ENCODE data around the gene TP53. TPM values are rescaled to one million over a fixed set of nuclear protein-coding genes. Genes with fewer than 3 reads are reported as not detected.

Gene TP53
- polyA plus RNA-seq, 1 of the 3 experiments (the other 2 are of a cell fraction): 62.6 TPM

DNA sequence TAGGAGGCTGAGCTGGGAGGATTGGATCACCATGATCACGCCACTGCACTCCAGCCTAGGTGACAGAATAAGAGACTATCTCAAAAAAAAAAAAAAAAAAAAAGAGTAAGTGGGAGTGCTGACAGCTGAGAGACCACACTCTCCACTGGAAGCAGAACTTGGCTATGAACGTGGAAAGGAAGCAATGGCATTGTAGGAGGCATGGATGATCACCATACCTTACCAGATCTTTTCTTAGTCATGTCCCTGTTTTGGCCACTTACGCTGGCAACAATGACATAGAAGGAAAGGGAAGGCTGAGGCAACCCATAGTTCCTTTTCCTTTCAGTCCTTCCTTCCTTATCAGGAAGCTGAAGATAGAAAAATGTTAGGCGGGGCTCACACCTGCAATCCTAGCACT lies 40.3 kb downstream of the TP53 start:
- Histone ChIP-seq H3K36me3 (replicated peaks in 1 of 2; ENCODE audit: control insufficient read depth in 1 of 2, insufficient read depth in 2 of 2, low read length in 1 of 2) (no peaks in the 10 kb centered on the region), H3K4me1 (ENCODE audit: control insufficient read depth in 1 of 2, insufficient read depth in 2 of 2, low read depth in 1 of 2, low read length in 1 of 2) (peaks cover 0 to 7% of the 10 kb centered on the region in 2 experiments; a peak in 1 of 4 replicates), H3K9me2 (no peaks in the 10 kb centered on the region), H3K4me3 (ENCODE audit: low read depth in 2 of 2, low read length in 1 of 2) (no peak overlapping the region), H3F3A (replicated peaks; ENCODE audit: insufficient read depth) (no peaks in the 10 kb centered on the region), H4K20me1 (ENCODE audit: insufficient read depth) (no peaks in the 10 kb centered on the region), H3K9ac (no peak overlapping the region), H2AFZ (ENCODE audit: low read depth) (no peak overlapping the region), H3K79me2 (ENCODE audit: insufficient read depth) (no peaks in the 10 kb centered on the region), H3K4me2 (no peak overlapping the region), H3K9me3 (no peaks in the 10 kb centered on the region), H3K27me3 (ENCODE audit: insufficient read depth) (peaks cover 18% of the 10 kb centered on the region), H3K27ac (ENCODE audit: low read depth in 2 of 2, low read length in 1 of 2) (no peak overlapping the region)
- ChIA-PET CTCF (interaction anchor here (1.5 to 2.6 kb wide), 2 partner anchors 15 to 40 kb away, joined by 4 to 9 read pairs; partner anchors contain the start of gene TP53), POLR2A (no interaction called here)
- WGBS (ENCODE audit: low lambda C conversion rate): 63% methylated on average over 4 of the region's 4 CpGs
- no peak for DNase-seq
- TF ChIP-seq FOXJ3 (CRISPR knock-in tag; IDR thresholded peaks at IDR 0.05) (no peak), GATA2 (CRISPR knock-in tag; IDR thresholded peaks at IDR 0.05) (no peak), EP300 (IDR thresholded peaks at IDR 0.05; ENCODE audit: borderline replicate concordance in 1 of 2, low read depth in 1 of 2, low read length in 1 of 2) (no peak), NFIC (IDR thresholded peaks at IDR 0.05; ENCODE audit: borderline replicate concordance) (no peak), RAD21 (IDR thresholded peaks at IDR 0.05; ENCODE audit: low read length) (no peak), FOSL2 (IDR thresholded peaks at IDR 0.05; ENCODE audit: borderline replicate concordance, low read depth) (no peak), MXI1 (IDR thresholded peaks at IDR 0.05; ENCODE audit: low read depth, low read length) (no peak)
- TF ChIP-seq, protein P1, sequence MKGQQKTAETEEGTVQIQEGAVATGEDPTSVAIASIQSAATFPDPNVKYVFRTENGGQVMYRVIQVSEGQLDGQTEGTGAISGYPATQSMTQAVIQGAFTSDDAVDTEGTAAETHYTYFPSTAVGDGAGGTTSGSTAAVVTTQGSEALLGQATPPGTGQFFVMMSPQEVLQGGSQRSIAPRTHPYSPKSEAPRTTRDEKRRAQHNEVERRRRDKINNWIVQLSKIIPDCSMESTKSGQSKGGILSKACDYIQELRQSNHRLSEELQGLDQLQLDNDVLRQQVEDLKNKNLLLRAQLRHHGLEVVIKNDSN (IDR thresholded peaks at IDR 0.05; ENCODE audit: borderline replicate concordance, low read depth): no peak

DNA sequence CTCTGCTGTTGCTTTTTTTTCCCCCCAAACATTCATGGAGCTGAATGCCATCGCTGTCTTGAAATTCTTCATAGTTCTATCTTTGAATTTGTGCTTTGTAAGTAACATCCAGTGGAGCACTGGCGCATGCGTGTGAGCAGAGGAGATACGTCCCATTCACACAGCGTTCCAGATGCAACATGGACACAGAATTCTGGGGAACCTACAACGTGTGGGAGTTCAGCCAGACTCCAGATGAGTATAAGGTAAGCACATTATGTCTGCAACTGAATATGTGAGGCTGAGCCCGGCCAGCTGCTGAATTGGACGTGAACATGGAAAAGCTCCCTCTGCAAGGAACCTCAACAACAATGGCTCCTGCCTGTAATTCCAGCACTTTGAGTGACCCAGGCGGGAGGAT lies 40.8 kb downstream of the TP53 start:
- no peak overlapping the region for H3K4me2 ChIP-seq
- 60% methylated on average over 9 of the region's 9 CpGs for WGBS (ENCODE audit: low lambda C conversion rate)
- POLR2A ChIA-PET: no interaction called here
- H3K27me3 ChIP-seq (ENCODE audit: insufficient read depth): peaks cover 12% of the 10 kb centered on the region
- no peaks in the 10 kb centered on the region for H4K20me1 ChIP-seq (ENCODE audit: insufficient read depth)
- no peak overlapping the region for H3K27ac ChIP-seq (ENCODE audit: low read depth in 2 of 2, low read length in 1 of 2)
- no peaks in the 10 kb centered on the region for H3K9me2 ChIP-seq
- no peaks in the 10 kb centered on the region for H3K79me2 ChIP-seq (ENCODE audit: insufficient read depth)
- H3K9ac ChIP-seq: no peak overlapping the region
- no peak overlapping the region for H3K4me3 ChIP-seq (ENCODE audit: low read depth in 2 of 2, low read length in 1 of 2)
- no peaks in the 10 kb centered on the region for H3K9me3 ChIP-seq
- no peak overlapping the region for H2AFZ ChIP-seq (ENCODE audit: low read depth)
- no peaks in the 10 kb centered on the region for H3F3A ChIP-seq (replicated peaks; ENCODE audit: insufficient read depth)
- no peak for DNase-seq
- no peaks in the 10 kb centered on the region for H3K36me3 ChIP-seq (replicated peaks in 1 of 2; ENCODE audit: control insufficient read depth in 1 of 2, insufficient read depth in 2 of 2, low read length in 1 of 2)
- CTCF ChIA-PET: interaction anchor here (1.5 to 2.6 kb wide), 2 partner anchors 15 to 41 kb away, joined by 4 to 9 read pairs; partner anchors contain the start of gene TP53
- peaks cover 0 to 7% of the 10 kb centered on the region in 2 experiments; a peak in 1 of 4 replicates for H3K4me1 ChIP-seq (ENCODE audit: control insufficient read depth in 1 of 2, insufficient read depth in 2 of 2, low read depth in 1 of 2, low read length in 1 of 2)
- TF ChIP-seq RFX5 (IDR thresholded peaks at IDR 0.05; ENCODE audit: low read length): no peak
- TF ChIP-seq RCOR1 (IDR thresholded peaks at IDR 0.05; ENCODE audit: low read length): no peak
- no peak for TF ChIP-seq ELF1 (IDR thresholded peaks at IDR 0.05)
- no peak for TF ChIP-seq EP300 (IDR thresholded peaks at IDR 0.05; ENCODE audit: borderline replicate concordance in 1 of 2, low read depth in 1 of 2, low read length in 1 of 2)
- TF ChIP-seq RAD21 (IDR thresholded peaks at IDR 0.05; ENCODE audit: low read length): no peak
- TF ChIP-seq MXI1 (IDR thresholded peaks at IDR 0.05; ENCODE audit: low read depth, low read length): no peak
- TF ChIP-seq, protein P2, sequence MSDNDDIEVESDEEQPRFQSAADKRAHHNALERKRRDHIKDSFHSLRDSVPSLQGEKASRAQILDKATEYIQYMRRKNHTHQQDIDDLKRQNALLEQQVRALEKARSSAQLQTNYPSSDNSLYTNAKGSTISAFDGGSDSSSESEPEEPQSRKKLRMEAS (IDR thresholded peaks at IDR 0.05; ENCODE audit: low read depth): no peak
- TF ChIP-seq SIN3A (IDR thresholded peaks at IDR 0.05; ENCODE audit: borderline replicate concordance, low read depth, low read length): no peak
- TF ChIP-seq, protein P3, sequence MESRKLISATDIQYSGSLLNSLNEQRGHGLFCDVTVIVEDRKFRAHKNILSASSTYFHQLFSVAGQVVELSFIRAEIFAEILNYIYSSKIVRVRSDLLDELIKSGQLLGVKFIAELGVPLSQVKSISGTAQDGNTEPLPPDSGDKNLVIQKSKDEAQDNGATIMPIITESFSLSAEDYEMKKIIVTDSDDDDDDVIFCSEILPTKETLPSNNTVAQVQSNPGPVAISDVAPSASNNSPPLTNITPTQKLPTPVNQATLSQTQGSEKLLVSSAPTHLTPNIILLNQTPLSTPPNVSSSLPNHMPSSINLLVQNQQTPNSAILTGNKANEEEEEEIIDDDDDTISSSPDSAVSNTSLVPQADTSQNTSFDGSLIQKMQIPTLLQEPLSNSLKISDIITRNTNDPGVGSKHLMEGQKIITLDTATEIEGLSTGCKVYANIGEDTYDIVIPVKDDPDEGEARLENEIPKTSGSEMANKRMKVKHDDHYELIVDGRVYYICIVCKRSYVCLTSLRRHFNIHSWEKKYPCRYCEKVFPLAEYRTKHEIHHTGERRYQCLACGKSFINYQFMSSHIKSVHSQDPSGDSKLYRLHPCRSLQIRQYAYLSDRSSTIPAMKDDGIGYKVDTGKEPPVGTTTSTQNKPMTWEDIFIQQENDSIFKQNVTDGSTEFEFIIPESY (IDR thresholded peaks at IDR 0.05; ENCODE audit: borderline replicate concordance, low read depth): no peak
- TF ChIP-seq, protein P4, sequence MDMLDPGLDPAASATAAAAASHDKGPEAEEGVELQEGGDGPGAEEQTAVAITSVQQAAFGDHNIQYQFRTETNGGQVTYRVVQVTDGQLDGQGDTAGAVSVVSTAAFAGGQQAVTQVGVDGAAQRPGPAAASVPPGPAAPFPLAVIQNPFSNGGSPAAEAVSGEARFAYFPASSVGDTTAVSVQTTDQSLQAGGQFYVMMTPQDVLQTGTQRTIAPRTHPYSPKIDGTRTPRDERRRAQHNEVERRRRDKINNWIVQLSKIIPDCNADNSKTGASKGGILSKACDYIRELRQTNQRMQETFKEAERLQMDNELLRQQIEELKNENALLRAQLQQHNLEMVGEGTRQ (IDR thresholded peaks at IDR 0.05; ENCODE audit: borderline replicate concordance, low read depth, low read length): no peak
- TF ChIP-seq FOXJ3 (CRISPR knock-in tag; IDR thresholded peaks at IDR 0.05): no peak
- no peak for TF ChIP-seq SMC3 (IDR thresholded peaks at IDR 0.05; ENCODE audit: low read depth, low read length)
- TF ChIP-seq EZH2phosphoT487 (IDR thresholded peaks at IDR 0.05; ENCODE audit: borderline replicate concordance, low read depth): no peak
- no peak for TF ChIP-seq POLR2AphosphoS5 (IDR thresholded peaks at IDR 0.05; ENCODE audit: low read depth, low read length)
- TF ChIP-seq TEAD4 (IDR thresholded peaks at IDR 0.05; ENCODE audit: borderline replicate concordance, insufficient read depth): no peak
- TF ChIP-seq, protein P5, sequence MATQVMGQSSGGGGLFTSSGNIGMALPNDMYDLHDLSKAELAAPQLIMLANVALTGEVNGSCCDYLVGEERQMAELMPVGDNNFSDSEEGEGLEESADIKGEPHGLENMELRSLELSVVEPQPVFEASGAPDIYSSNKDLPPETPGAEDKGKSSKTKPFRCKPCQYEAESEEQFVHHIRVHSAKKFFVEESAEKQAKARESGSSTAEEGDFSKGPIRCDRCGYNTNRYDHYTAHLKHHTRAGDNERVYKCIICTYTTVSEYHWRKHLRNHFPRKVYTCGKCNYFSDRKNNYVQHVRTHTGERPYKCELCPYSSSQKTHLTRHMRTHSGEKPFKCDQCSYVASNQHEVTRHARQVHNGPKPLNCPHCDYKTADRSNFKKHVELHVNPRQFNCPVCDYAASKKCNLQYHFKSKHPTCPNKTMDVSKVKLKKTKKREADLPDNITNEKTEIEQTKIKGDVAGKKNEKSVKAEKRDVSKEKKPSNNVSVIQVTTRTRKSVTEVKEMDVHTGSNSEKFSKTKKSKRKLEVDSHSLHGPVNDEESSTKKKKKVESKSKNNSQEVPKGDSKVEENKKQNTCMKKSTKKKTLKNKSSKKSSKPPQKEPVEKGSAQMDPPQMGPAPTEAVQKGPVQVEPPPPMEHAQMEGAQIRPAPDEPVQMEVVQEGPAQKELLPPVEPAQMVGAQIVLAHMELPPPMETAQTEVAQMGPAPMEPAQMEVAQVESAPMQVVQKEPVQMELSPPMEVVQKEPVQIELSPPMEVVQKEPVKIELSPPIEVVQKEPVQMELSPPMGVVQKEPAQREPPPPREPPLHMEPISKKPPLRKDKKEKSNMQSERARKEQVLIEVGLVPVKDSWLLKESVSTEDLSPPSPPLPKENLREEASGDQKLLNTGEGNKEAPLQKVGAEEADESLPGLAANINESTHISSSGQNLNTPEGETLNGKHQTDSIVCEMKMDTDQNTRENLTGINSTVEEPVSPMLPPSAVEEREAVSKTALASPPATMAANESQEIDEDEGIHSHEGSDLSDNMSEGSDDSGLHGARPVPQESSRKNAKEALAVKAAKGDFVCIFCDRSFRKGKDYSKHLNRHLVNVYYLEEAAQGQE (IDR thresholded peaks at IDR 0.05; ENCODE audit: low read depth, low read length): no peak

All from SK-N-SH (cell line).